Kidney (tissue), 14 donors: ENCODE data around the gene TECRL. TPM values are rescaled to one million over a fixed set of nuclear protein-coding genes. Genes with fewer than 3 reads are reported as not detected.

ENCODE experiments used
- DNase-seq, 5 donors: peaks; one replicate each; pipeline ENCODE4 v3.0.0-alpha.2; 2013 to 2020
- FAIRE-seq: peaks from 2 replicates; lab custom pipeline; 2012; peaks lifted over from hg19 to GRCh38; lab: Jason Lieb, UNC
- H3K27ac ChIP-seq, 2 donors: one replicate each; pipeline ENCODE4 v1.7.0; 2013; ENCODE audit warnings: low read depth in 2 of 2, low read length in 2 of 2, inconsistent platforms in 1 of 2
- H3K27me3 ChIP-seq: one replicate; pipeline ENCODE4 v1.7.1; 2013; ENCODE audit warnings: low read length, inconsistent platforms; ENCODE audit not compliant: control insufficient read depth, insufficient read depth
- H3K36me3 ChIP-seq, 3 donors: one replicate each; pipeline versions ENCODE4 v1.7.0 to v1.7.1; 2013; ENCODE audit warnings: low read length in 3 of 3, control low read depth in 1 of 3, inconsistent platforms in 1 of 3; ENCODE audit not compliant: insufficient read depth in 3 of 3, control insufficient read depth in 2 of 3
- H3K4me1 ChIP-seq, 3 donors: one replicate each; pipeline versions ENCODE4 v1.7.0 to v1.7.1; 2013; ENCODE audit warnings: low read length in 3 of 3, inconsistent platforms in 1 of 3, low read depth in 1 of 3; ENCODE audit not compliant: control insufficient read depth in 2 of 3, insufficient read depth in 2 of 3
- H3K4me3 ChIP-seq, 3 donors: one replicate each; pipeline versions ENCODE4 v1.7.0 to v1.8.1; 2013; ENCODE audit warnings: low read length in 3 of 3, control low read depth in 1 of 3, inconsistent platforms in 1 of 3
- H3K9ac ChIP-seq, 3 donors: one replicate each; pipeline versions ENCODE4 v1.7.0 to v1.7.1; 2013; ENCODE audit warnings: low read length in 3 of 3, control low read depth in 1 of 3, inconsistent platforms in 1 of 3
- H3K9me3 ChIP-seq, 3 donors: one replicate each; pipeline versions ENCODE4 v1.7.0 to v1.7.1; 2013; ENCODE audit warnings: low read length in 3 of 3, control low read depth in 1 of 3, inconsistent platforms in 1 of 3; ENCODE audit not compliant: control insufficient read depth in 2 of 3, insufficient read depth in 1 of 3
- CTCF ChIP-seq: IDR thresholded peaks from 3 replicates; pipeline ENCODE4 v1.5.1; 2012; ENCODE audit warnings: mild to moderate bottlenecking, moderate library complexity, borderline replicate concordance; ENCODE audit not compliant: insufficient read depth; ENCODE audit errors: extremely low read depth
- intact Hi-C: fragments of 100-400 bp; cut with DNase I; formaldehyde crosslinking; loops from one replicate; pipeline ENCODE4 v1.11.1; 2022
- polyA plus RNA-seq: library from polyadenylated mRNA; stranded (reverse); fragments of 350-450 nt; fragmentation: Illumina TruSeq; extraction: RNeasy Lipid Tissue Mini Kit (QIAGEN cat#74804); gene quantifications from one replicate; pipeline ENCODE4 v1.2.3, GENCODE V29; 2014; ENCODE audit warnings: low read depth, low replicate concordance; ENCODE audit not compliant: insufficient read depth
- total RNA-seq: library from RNA; stranded (reverse); fragmentation: NEBNext Ultra II Directional; extraction: Animal tissue kit (Norgen Biotek cat#: 25700); gene quantifications from one replicate; pipeline ENCODE4 v1.2.1, GENCODE V29; 2021
- donor health status: control.
- donor health status: control.
- donor health status: control.
- donor health status: control.
- donor health status: control.
- donor health status: DM: yes; HTN: yes; CAD: no.
- donor health status: Normal renal cell carcinoma (clear cell type).

TECRL gene
- total and polyA plus RNA-seq, 2 donors from 2014 or later: not detected

DNA sequence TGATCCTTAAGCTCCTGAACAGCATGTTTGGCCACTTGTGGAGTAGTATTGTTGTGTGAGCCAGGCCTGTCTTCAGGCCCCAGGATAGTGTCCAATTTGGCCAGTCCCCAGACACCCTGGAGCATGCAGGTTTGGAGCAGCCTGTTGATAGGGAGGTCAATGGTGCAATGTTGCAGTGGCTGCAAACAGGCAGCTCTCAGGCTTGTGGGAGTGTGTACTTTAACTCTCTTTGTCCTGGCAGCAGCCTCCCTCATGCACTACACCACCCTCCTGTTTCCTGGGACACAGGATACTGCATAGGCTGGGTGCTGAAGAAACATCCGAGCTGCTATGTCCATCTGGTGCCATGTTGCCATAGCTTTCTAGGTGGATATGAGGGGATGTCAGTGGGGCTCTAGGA lies 24.0 kb downstream of the TECRL start:
- DNase-seq: peak in 1 of 5 donors; percentile 25
- H3K9me3 ChIP-seq: no peaks in the 10 kb centered on the region
- no peaks in the 10 kb centered on the region for H3K27me3 ChIP-seq
- H3K4me3 ChIP-seq: no peak overlapping the region
- intact Hi-C loops: no loop called here
- H3K4me1 ChIP-seq: no peaks in the 10 kb centered on the region
- H3K27ac ChIP-seq: no peak overlapping the region
- TF ChIP-seq CTCF: no peak
- no peaks in the 10 kb centered on the region for H3K36me3 ChIP-seq
- H3K9ac ChIP-seq: no peak overlapping the region
- no peak for FAIRE-seq

DNA sequence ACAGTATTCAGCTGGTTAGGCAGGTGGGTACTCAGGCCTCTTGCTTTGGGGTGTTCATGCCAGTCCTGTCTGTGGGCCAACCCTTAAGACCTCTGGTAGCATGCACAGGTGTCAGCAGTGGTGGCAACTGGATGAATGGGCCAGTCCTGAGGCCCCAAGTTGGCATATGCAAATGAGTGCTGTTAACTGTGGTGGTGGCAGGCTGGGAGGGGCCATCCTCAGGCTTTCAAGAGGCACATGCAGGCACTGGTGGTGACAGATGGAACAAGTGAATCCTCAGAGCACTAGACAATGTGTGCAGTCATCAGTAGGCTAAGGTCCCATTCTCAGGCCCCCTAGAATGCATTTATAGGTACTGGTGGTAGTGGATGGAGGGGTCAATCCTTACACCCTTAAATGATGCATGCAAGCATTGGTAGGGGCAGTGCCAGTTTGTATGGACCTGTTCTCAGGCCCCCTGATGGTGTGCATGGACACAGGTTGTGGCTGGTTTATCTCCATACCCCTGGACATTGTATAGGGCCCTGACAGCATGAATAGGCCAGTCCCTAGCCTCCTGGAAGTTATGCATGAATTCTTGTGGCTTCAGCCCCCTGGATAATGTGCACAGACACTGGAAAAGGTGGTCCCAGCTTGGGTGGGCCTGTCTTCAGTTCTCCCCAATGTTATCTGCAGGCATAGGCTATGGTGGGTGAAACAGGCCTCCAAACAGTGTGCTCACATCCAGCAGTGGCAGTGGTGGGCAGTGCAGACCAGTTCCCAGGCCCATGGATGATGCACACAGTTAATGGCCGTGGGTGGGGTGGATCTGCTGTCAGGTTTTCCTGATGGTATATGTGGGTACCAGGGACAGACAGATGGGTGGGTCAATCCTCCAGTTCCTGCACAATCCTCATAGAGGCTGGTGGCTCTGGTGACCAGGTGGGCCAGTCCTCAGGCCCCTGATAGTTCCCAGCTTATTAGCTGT lies 24.7 kb downstream of the TECRL start:
- Histone ChIP-seq H3K27ac (no peak overlapping the region), H3K9me3 (no peaks in the 10 kb centered on the region), H3K36me3 (no peaks in the 10 kb centered on the region), H3K27me3 (no peaks in the 10 kb centered on the region), H3K4me1 (no peaks in the 10 kb centered on the region), H3K9ac (no peak overlapping the region), H3K4me3 (no peak overlapping the region)
- DNase-seq: peak in 1 of 5 donors; percentile 48
- FAIRE-seq: no peak
- no peak for TF ChIP-seq CTCF
- intact Hi-C loops: no loop called here

DNA sequence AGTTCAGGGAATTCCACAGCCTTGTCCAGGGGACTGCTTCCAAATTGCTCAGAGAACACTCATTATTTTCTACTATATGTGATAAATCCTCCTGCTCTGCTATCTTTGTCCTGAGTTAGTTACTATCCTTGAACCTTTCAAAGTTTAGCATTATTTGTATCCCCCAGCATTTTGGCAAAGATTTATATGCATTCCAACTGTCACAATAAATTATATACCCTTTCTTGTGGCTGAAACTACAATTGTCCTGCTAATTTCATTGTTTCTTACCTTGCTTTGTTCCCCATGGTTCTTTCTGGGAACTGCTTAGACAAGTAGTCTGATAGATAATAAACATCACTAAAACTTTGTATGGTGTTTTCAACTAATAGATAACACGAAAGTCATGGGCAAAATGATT lies 40.5 kb downstream of the TECRL start:
- H3K9ac ChIP-seq: no peak overlapping the region
- intact Hi-C loops: no loop called here
- FAIRE-seq (no peak), DNase-seq (no peak)
- peaks cover 0 to 8% (median 0%) of the 10 kb centered on the region in 3 donors for H3K9me3 ChIP-seq
- no peaks in the 10 kb centered on the region for H3K27me3 ChIP-seq
- TF ChIP-seq CTCF: no peak
- no peaks in the 10 kb centered on the region for H3K36me3 ChIP-seq
- H3K27ac ChIP-seq: no peak overlapping the region
- no peaks in the 10 kb centered on the region for H3K4me1 ChIP-seq
- no peak overlapping the region for H3K4me3 ChIP-seq
